Endometrial microvascular endothelial cells (primary cell): ENCODE measurements around the gene AQR. TPM values are rescaled to one million over a fixed set of nuclear protein-coding genes. Genes with fewer than 3 reads are reported as not detected.
"Not testable (repeated sequence)": the region's sequence is repeated elsewhere in the genome, so short reads cannot be mapped to it uniquely, and the experiment has no call there.

Source experiments
- in situ Hi-C: cut with HindIII; loops from 2 replicates; pipeline ENCODE4 v1.10.0; 2017; ENCODE audit warnings: low sequenced_read_pairs, low pct_unique_long_range_greater_than_20kb; ENCODE audit errors: inconsistent ontology term
- total RNA-seq: library from RNA; depleted of rRNA; stranded (reverse); fragments of >200 nt; gene quantifications from one replicate; pipeline ENCODE4 v1.2.3, GENCODE V29; 2015; ENCODE audit errors: inconsistent ontology term

Gene AQR
- total RNA-seq, 1 donor from 2014 or later, result 23.0 TPM

- in situ Hi-C loops, result not testable (repeated sequence)
Observed at GRCh38 chr15:34970098-34970643, 629 bp upstream of the AQR start.

- in situ Hi-C loops, result no loop called here
Observed at GRCh38 chr15:34964277-34964676, 5.3 kb downstream of the AQR start.

GRCh38 chr15:34953851-34954250 lies 15.7 kb downstream of the AQR start:
- in situ Hi-C loops, result no loop called here

- in situ Hi-C loops, result no loop called here
Observed at GRCh38 chr15:34952481-34952880, 17.1 kb downstream of the AQR start.

GRCh38 chr15:34951993-34952392 lies 17.5 kb downstream of the AQR start:
- in situ Hi-C loops, result no loop called here

- in situ Hi-C loops, result no loop called here
Observed at GRCh38 chr15:34944936-34945335, 24.6 kb downstream of the AQR start.

- in situ Hi-C loops, result no loop called here
Observed at GRCh38 chr15:34943711-34944110, 25.8 kb downstream of the AQR start.

GRCh38 chr15:34943264-34943663 lies 26.3 kb downstream of the AQR start:
- in situ Hi-C loops, result not testable (repeated sequence)

GRCh38 chr15:34942363-34942762 lies 27.2 kb downstream of the AQR start:
- in situ Hi-C loops, result no loop called here

GRCh38 chr15:34941831-34942230 lies 27.7 kb downstream of the AQR start:
- in situ Hi-C loops, result no loop called here

GRCh38 chr15:34941185-34941698 lies 28.3 kb downstream of the AQR start:
- in situ Hi-C loops, result no loop called here

- in situ Hi-C loops, result no loop called here
Observed at GRCh38 chr15:34933432-34933975, 36.0 kb downstream of the AQR start.

- in situ Hi-C loops, result not testable (repeated sequence)
Observed at GRCh38 chr15:34928349-34928748, 41.2 kb downstream of the AQR start.

GRCh38 chr15:34927726-34928125 lies 41.8 kb downstream of the AQR start:
- in situ Hi-C loops, result no loop called here

- in situ Hi-C loops, result no loop called here
Observed at GRCh38 chr15:34914317-34914716, 55.2 kb downstream of the AQR start.

GRCh38 chr15:34905047-34905446 lies 64.5 kb downstream of the AQR start:
- in situ Hi-C loops, result no loop called here

GRCh38 chr15:34904527-34904926 lies 65.0 kb downstream of the AQR start:
- in situ Hi-C loops, result no loop called here

GRCh38 chr15:34900748-34901147 lies 68.8 kb downstream of the AQR start:
- in situ Hi-C loops, result no loop called here

GRCh38 chr15:34896183-34896582 lies 73.4 kb downstream of the AQR start:
- in situ Hi-C loops, result no loop called here

GRCh38 chr15:34893967-34894366 lies 75.6 kb downstream of the AQR start:
- in situ Hi-C loops, result no loop called here
